ENCODE data around the gene ACSL3.

ACSL3 gene

DNA sequence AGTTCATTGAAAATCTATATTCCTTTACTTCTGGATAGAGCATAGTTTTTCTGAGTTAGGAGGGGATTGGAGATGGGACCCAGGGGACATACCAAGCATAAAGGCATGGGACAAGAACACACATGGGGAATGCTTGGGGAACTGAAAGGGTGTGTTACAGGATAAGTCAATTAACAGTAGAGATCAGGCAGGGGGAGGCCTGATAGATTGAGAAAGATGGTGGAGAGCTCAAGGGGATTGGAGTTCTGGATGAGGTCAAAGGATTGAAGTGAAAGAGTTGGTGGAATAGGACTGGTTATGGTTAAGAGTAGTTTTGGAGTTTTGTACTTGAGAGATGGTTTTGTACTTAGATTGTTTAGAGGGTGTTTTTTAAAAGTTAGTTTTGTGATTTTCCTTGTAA, 16.1 kb downstream of the ACSL3 start:
- ATAC-seq, result no peak
- TF ChIP-seq SNAI2 (CRISPR knock-in tag; IDR thresholded peaks at IDR 0.05) (no peak), ZC3H10 (CRISPR knock-in tag; IDR thresholded peaks at IDR 0.05) (no peak), GLIS3 (CRISPR knock-in tag; IDR thresholded peaks at IDR 0.05) (no peak), ISL1 (CRISPR knock-in tag; IDR thresholded peaks at IDR 0.05) (no peak), OSR1 (CRISPR knock-in tag; IDR thresholded peaks at IDR 0.05) (no peak), TOX (CRISPR knock-in tag; IDR thresholded peaks at IDR 0.05; ENCODE audit: borderline replicate concordance) (no peak), ZFP30 (CRISPR knock-in tag; IDR thresholded peaks at IDR 0.05) (no peak), ZFP3 (CRISPR knock-in tag; IDR thresholded peaks at IDR 0.05) (no peak), ZNF565 (CRISPR knock-in tag; conservative IDR thresholded peaks at IDR 0.05; ENCODE audit: low read depth) (no peak), ZNF70 (CRISPR knock-in tag; IDR thresholded peaks at IDR 0.05) (no peak), PPARA (CRISPR knock-in tag; IDR thresholded peaks at IDR 0.05; ENCODE audit: borderline replicate concordance) (no peak), ZNF8 (CRISPR knock-in tag; IDR thresholded peaks at IDR 0.05) (no peak)
- TF ChIP-seq, protein P1, sequence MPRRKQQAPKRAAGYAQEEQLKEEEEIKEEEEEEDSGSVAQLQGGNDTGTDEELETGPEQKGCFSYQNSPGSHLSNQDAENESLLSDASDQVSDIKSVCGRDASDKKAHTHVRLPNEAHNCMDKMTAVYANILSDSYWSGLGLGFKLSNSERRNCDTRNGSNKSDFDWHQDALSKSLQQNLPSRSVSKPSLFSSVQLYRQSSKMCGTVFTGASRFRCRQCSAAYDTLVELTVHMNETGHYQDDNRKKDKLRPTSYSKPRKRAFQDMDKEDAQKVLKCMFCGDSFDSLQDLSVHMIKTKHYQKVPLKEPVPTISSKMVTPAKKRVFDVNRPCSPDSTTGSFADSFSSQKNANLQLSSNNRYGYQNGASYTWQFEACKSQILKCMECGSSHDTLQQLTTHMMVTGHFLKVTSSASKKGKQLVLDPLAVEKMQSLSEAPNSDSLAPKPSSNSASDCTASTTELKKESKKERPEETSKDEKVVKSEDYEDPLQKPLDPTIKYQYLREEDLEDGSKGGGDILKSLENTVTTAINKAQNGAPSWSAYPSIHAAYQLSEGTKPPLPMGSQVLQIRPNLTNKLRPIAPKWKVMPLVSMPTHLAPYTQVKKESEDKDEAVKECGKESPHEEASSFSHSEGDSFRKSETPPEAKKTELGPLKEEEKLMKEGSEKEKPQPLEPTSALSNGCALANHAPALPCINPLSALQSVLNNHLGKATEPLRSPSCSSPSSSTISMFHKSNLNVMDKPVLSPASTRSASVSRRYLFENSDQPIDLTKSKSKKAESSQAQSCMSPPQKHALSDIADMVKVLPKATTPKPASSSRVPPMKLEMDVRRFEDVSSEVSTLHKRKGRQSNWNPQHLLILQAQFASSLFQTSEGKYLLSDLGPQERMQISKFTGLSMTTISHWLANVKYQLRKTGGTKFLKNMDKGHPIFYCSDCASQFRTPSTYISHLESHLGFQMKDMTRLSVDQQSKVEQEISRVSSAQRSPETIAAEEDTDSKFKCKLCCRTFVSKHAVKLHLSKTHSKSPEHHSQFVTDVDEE (CRISPR knock-in tag; IDR thresholded peaks at IDR 0.05), result no peak
- TF ChIP-seq, protein P2, sequence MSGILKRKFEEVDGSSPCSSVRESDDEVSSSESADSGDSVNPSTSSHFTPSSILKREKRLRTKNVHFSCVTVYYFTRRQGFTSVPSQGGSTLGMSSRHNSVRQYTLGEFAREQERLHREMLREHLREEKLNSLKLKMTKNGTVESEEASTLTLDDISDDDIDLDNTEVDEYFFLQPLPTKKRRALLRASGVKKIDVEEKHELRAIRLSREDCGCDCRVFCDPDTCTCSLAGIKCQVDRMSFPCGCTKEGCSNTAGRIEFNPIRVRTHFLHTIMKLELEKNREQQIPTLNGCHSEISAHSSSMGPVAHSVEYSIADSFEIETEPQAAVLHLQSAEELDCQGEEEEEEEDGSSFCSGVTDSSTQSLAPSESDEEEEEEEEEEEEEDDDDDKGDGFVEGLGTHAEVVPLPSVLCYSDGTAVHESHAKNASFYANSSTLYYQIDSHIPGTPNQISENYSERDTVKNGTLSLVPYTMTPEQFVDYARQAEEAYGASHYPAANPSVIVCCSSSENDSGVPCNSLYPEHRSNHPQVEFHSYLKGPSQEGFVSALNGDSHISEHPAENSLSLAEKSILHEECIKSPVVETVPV (CRISPR knock-in tag; IDR thresholded peaks at IDR 0.05), result no peak
- TF ChIP-seq, protein P3, sequence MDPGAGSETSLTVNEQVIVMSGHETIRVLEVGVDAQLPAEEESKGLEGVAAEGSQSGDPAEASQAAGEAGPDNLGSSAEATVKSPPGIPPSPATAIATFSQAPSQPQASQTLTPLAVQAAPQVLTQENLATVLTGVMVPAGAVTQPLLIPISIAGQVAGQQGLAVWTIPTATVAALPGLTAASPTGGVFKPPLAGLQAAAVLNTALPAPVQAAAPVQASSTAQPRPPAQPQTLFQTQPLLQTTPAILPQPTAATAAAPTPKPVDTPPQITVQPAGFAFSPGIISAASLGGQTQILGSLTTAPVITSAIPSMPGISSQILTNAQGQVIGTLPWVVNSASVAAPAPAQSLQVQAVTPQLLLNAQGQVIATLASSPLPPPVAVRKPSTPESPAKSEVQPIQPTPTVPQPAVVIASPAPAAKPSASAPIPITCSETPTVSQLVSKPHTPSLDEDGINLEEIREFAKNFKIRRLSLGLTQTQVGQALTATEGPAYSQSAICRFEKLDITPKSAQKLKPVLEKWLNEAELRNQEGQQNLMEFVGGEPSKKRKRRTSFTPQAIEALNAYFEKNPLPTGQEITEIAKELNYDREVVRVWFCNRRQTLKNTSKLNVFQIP (CRISPR knock-in tag; IDR thresholded peaks at IDR 0.05; ENCODE audit: borderline replicate concordance, low read depth), result no peak

DNA sequence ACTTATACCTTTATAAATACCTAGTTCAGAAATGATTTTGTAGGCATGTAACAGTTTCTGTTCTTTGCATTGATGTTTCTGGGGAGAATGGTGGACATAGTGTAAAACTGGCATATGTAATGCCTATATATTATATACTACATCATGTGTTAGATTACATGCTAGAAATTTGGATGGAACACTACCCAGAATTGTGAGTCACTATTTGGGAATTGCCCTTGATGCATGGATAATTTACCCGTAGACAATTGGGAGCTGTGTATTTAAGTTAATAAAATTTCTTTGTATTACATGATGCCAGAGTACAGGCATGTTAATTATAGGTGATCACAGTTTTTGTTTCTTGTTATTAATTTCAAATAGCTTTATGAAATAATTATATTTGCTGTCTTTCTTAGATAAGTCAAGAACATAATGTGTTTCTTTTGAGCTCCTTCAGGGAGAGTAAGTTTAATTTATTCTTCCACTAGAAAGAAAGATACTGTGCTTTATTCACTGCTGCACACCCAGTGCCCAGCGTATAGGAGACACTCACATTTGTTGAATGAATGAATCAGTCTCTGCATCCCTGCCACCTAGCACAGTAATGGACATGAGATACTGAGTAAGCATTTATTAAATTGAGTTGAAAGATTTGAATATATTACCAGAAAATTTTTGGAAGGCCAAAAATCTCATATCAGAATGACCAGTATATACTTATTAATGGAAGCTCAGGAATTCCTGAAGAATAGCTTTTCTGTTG, 16.9 kb downstream of the ACSL3 start:
- no peak; the same call in 1 of the 3 replicates for ATAC-seq
- 0 out of 2 replicates have a peak, but pooled peaks have one; percentile 36 for TF ChIP-seq ISL1 (CRISPR knock-in tag; IDR thresholded peaks at IDR 0.05)
- TF ChIP-seq ZNF70 (CRISPR knock-in tag; IDR thresholded peaks at IDR 0.05), result no peak

DNA sequence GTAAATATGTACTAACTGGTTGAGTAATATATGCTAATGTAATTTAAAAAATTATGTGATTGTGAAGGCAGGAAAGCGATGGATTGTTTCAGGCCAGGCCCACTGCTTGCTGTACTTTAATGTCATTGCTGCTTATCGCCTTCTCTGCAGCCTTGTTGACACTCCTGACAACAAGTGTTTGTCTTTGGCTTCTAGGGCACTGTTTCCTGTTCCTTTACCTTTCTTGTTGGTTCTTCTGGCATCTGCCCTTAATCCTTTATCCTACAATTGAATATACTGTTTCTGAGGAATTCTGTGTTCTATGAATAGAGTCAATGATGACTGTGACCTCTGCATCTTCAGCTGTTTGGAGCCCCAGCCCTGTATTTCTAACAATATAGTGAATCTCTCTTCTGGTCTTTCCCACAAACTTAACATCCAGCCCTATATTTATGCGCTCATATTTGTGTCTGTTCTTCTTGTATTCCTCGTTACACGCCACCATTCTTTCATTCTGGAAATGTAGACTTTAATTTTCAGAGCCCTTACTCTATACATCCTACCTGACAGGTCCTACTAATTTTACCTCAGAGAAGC, 17.6 kb downstream of the ACSL3 start:
- ATAC-seq, result no peak
- TF ChIP-seq ZC3H10 (CRISPR knock-in tag; IDR thresholded peaks at IDR 0.05) (no peak), TOX (CRISPR knock-in tag; IDR thresholded peaks at IDR 0.05; ENCODE audit: borderline replicate concordance) (no peak), ZFP30 (CRISPR knock-in tag; IDR thresholded peaks at IDR 0.05) (no peak), CSDC2 (CRISPR knock-in tag; IDR thresholded peaks at IDR 0.05) (no peak), OSR1 (CRISPR knock-in tag; IDR thresholded peaks at IDR 0.05) (no peak), BACH2 (CRISPR knock-in tag; IDR thresholded peaks at IDR 0.05; ENCODE audit: borderline replicate concordance) (no peak), ARNTL (CRISPR knock-in tag; IDR thresholded peaks at IDR 0.05; ENCODE audit: borderline replicate concordance, low read depth) (no peak), ESRRG (CRISPR knock-in tag; IDR thresholded peaks at IDR 0.05) (no peak), TCF4 (CRISPR knock-in tag; IDR thresholded peaks at IDR 0.05; ENCODE audit: borderline replicate concordance) (no peak), ISL1 (CRISPR knock-in tag; IDR thresholded peaks at IDR 0.05) (no peak), RARB (CRISPR knock-in tag; IDR thresholded peaks at IDR 0.05) (no peak), PPARA (CRISPR knock-in tag; IDR thresholded peaks at IDR 0.05; ENCODE audit: borderline replicate concordance) (no peak), GLIS3 (CRISPR knock-in tag; IDR thresholded peaks at IDR 0.05) (no peak), ZNF565 (CRISPR knock-in tag; conservative IDR thresholded peaks at IDR 0.05; ENCODE audit: low read depth) (no peak), ZFP3 (CRISPR knock-in tag; IDR thresholded peaks at IDR 0.05) (no peak), ZNF8 (CRISPR knock-in tag; IDR thresholded peaks at IDR 0.05) (no peak)
- TF ChIP-seq, protein P2 (CRISPR knock-in tag; IDR thresholded peaks at IDR 0.05), result no peak
- TF ChIP-seq, protein P4, sequence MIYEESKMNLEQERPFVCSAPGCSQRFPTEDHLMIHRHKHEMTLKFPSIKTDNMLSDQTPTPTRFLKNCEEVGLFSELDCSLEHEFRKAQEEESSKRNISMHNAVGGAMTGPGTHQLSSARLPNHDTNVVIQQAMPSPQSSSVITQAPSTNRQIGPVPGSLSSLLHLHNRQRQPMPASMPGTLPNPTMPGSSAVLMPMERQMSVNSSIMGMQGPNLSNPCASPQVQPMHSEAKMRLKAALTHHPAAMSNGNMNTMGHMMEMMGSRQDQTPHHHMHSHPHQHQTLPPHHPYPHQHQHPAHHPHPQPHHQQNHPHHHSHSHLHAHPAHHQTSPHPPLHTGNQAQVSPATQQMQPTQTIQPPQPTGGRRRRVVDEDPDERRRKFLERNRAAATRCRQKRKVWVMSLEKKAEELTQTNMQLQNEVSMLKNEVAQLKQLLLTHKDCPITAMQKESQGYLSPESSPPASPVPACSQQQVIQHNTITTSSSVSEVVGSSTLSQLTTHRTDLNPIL (CRISPR knock-in tag; IDR thresholded peaks at IDR 0.05; ENCODE audit: low read depth), result no peak
- TF ChIP-seq, protein P1 (CRISPR knock-in tag; IDR thresholded peaks at IDR 0.05), result no peak

All from SK-N-SH treated with all-trans-retinoic acid at 6 μM for 48 hours (cell line).